Ovary (tissue), 3 donors: Measurements from ENCODE around the gene LRRC75A.

Source experiments
- CTCF ChIP-seq, 3 donors: fragments of 450-650 bp in 2 of 3; fragments of 200-600 bp in 1 of 3; IDR thresholded peaks; one replicate each; pipeline versions ENCODE4 v1.5.1 to v1.8.0; 2016 to 2022; ENCODE audit warnings: antibody characterized with exemption in 3 of 3, mild to moderate bottlenecking in 1 of 3
- EP300 ChIP-seq: sonication (generic); formaldehyde crosslinking; IDR thresholded peaks from one replicate; pipeline ENCODE4 v1.6.1; 2017; ENCODE audit warnings: antibody characterized with exemption
- donor health status: DM: no; HTN: no; CAD: no.

GRCh38 chr17:16419074-16419928 is 72.7 kb downstream of the LRRC75A start:
- no peak for TF ChIP-seq EP300
- TF ChIP-seq CTCF (IDR thresholded peaks at IDR 0.05), result no peak
